Endometrium (tissue), 2 donors: ENCODE data around the gene ZNF584.
"Not testable (repeated sequence)": the region's sequence is repeated elsewhere in the genome, so short reads cannot be mapped to it uniquely, and the experiment has no call there.

Experiments used
- FAIRE-seq: peaks from 2 replicates; lab custom pipeline; 2012; peaks lifted over from hg19 to GRCh38; lab: Jason Lieb, UNC
- donor health status: control.
- donor health status: control.

The ZNF584 gene

DNA sequence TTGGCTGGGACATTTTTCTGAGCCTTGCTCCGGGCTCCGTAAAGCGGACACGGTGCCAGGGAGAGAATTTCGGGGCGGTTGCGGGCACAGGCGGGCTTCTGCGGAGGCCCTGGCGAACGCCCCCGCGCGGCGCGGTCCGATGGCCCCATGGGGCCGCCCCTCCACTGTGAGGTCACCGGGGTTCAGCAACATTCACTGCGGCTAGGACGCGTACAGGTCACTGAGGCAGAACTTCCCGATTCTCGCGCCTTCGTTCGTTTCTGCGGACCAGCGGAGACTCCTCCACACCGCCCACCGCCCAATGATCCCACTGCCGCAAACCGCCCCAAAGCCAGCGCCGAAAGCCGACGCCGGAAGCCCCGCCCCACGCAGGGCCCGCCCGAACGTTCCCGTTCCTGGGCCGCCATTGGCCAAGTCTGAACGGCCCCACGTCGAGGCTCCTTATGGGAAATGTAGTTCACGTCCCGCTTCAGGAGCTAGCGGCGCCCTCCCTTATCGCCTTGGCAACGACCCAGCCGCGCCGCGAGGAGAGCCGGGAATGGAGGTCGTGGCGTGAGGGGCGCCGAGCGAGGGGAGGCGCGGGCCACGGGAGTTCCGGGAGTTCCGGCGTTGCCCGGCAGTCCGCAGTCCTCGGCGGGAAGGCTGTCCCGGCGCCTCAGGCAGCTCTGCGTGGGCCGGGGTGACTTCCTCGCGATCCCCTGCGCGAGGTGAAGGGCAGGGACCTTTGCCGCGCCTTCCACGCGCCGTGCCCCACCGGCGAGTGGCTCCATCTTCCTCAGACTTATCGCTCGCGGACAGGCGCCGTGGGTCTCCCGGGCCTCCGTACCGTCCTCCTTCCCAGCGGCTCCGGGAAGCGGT lies at the start of gene ZNF584:
Gene ZNF584, plus strand, starts transcription at position 498 of the 858 bp plus-strand sequence. CDS start 499 bp downstream, outside the sequence.
- peak; percentile 71 for FAIRE-seq

DNA sequence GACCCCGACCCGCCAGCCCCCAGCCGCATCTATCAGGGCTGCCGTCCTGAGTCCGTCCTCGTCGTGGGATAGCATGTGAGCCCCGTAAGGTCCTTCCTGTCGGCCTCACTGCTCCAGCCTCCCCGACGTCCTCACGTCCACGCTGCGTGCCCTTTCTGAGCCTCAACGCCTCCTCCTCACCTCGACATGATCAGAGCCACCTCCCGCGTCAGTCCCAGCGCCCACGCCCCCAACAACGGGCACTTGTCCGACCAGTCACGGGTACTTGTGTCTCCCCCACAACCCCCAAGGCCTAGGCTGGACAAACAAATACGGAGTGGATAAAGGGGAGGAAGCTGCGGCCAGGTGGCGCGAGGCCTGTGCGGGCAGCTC lies 46.6 kb upstream of the ZNF584 start:
- FAIRE-seq: peak; percentile 41

DNA sequence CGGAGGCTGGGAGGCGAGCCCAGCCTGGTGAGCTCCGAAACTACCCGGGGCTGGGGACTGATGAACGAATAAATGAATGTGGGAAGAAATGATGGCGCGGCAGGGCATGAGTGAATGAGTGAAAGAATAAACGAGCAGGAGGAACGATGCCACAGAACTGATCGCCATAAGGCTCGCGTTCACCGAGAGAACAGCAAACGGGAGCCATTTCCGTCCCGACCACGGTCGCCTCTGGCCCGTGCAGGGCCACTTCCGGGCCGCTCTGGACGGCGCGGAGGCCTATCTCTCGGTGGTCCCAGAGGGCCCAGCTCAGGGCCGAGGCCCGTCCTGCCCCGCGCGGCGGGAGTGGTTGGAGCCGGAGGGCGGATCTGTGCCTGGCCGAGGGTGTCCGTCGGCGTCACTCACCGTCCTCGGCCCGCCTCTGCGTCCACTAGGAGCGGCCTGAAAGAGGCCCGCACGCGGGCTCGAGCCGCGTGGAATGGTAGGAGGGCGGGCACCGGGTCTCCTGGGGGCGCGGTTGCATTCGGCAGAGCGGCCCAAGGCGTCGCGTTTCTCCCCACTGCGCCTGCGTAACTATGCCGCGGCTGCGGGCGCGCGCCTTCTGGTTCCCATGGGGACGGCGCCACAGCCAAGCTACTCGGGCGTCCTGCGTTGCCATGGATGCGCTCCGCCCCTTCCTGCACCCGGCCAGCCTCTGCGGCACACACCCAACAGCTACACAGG lies 46.0 kb upstream of the ZNF584 start, which contains the start of gene ZNF497:
Gene ZNF497, minus strand, starts transcription at position 480 of the 723 bp plus-strand sequence. CDS start 5,116 bp downstream, outside the sequence.
- peak; percentile 77 for FAIRE-seq

DNA sequence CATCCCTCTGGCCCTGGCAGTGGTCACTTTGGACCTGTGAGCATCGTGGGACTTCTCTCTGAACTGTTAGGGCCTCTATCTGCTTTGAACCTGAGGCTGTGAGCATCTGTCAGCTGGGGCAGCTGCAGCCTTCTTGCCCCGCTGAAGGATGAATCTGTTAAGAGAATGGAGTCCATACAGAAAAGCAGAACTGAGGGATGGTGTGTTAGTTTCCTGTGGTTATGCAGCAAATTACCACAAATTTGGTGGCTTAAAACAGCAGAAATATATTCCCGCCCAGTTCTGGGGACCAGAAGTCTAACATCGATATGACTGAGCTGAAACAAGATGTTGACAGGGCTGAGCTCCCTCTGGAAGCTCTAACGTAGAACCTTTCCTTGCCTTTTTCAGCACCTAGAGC lies 44.3 kb upstream of the ZNF584 start:
- no peak for FAIRE-seq

DNA sequence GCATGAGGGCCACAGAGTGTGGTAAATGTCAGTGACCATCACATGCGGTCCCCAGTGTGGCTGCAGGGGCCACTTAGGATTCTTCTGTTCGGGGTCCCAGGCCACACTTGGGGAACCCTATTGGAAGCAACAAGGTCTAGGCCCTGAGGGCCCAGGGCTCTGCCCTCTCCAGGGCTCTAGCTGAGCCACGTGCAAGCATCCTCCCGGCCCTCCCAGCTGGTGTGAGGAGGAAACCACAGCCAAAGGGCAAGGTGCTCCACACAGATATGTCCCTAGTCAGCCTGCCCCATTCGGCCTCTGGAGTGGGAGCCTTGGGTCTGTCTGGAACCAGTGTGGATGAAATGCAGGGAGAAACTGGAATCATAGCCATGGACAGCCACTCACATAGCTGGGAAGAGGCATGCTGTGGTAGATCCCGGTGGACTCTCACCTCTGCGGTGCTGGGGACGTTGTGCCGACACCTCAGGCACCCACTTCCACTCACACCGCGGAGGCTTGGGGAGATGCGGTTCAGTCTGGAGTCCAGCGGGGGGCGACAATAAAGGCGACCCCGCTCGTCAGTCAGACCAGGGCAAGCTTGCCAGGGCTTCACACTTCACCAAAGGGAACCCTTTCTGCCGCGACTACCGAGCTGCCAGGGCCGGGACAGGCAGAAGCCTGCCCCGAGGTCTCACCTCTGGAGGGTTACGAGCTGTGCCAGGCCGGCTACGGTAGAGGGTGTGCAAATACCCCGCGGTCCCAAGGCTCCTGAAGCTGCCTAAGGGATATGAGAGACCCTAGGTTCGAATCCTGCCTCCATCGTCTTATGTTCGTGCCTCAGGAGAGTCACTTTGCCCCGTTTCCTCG lies 41.6 kb upstream of the ZNF584 start:
- FAIRE-seq: no peak

DNA sequence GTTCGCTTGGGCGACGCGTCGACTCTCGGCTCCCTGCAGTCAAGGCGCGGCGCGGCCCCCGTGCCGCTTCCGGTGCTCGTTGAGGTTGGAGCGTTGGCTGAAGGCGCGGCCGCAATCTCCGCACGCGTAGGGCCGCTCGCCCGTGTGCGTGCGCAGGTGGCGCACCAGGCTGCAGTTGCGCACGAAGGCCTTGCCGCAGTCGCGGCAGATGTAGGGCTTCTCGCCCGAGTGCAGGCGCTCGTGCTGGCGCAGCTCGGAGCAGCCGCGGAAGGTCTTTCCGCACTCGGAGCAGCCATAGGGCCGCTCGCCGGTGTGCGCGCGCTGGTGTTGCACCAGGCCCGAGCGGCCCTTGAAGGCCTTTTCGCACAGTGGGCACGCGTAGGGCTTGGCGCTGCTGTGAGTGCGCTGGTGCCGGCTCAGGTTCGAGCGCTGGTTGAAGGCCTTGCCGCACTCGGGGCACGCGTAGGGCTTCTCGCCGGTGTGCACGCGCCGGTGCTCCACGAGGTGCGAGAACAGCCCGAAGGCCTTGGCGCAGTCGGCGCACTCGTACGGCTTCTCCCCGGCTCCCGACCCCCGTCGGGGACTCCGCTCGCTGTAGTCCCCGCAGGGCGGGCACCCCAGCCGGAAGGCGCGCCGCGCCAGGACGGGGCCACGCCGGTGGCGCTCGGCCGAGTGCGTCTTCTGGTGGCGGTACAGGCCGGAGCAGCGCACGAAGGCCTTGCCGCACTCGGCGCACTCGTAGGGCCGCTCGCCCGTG lies 40.6 kb upstream of the ZNF584 start:
- no peak for FAIRE-seq

DNA sequence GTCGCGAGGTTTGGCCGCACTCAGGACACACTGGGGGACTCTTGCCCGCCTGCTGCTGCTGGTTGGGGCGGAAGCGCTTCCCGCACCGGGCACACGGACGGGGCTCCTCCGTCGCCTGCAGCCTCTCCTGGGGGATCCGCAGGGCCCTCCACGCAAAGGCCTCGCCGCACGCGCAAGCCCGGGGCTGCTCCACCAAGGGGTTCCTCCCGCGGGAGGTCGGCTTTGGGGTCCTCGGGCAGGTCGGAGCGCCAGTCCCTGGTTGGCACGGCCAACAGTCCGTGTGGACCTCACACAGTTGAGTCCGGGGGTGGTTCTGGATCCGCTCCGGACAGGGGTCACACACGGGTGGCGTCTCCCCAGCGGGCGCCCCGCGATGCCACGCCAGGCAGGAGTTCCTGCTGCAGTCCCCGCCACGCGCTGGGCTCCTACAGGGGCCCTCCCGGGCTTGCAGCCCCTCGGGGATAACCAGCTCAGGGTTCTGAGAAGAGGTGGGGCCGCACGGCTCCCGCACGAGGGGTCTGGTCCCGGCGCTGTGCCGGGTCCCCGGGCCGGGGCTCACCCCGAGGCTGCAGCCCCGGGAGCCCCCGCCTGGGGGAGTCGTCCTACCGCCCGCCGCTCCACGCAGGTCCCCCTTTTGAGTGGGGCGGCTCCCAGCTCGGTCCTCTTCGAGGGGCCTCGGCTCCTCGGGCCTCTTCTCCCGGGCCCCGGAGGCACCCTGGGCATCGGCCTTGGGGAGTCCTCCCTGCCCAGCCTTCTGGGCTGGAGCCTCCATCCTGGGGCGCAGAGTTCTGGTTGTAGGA lies 39.7 kb upstream of the ZNF584 start:
- no peak for FAIRE-seq

DNA sequence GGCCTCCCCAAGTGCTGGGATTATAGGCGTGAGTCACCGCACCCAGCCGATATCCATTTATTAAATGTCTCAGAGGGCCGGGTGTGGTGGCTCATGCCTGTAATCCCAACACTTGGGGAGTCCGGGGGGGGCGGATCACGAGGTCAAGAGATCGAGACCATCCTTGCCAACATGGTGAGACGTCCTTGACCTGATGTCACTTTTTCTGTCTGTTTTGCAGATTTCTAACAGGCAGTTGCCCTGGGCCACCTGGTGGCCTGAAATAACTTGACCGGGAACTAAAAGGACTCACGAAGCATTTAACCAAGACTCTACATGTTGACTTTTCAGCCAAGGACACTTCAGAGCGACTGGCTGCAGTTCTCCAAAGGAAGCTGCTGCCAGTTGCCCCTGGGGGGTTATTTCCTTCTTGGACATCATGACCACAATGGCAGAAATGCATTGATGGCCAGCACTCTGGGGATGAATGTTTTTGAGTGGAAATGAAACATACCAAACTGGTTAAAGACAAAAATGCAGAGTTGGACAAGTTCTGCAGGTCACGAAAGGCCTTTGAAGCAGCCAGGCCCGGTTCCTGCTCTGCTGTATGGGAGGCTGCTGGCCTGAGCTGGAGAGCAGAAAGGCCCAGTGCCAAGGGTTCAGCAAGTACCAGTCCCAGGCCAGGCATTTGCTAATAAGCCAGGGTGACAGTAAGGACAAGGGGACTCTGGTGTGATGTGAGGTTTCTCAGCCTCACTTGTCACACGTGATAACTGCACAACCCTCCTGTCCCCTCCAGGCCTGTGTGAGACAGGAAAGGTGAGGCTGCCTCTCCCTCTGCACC lies 35.9 kb upstream of the ZNF584 start:
- FAIRE-seq: no peak

DNA sequence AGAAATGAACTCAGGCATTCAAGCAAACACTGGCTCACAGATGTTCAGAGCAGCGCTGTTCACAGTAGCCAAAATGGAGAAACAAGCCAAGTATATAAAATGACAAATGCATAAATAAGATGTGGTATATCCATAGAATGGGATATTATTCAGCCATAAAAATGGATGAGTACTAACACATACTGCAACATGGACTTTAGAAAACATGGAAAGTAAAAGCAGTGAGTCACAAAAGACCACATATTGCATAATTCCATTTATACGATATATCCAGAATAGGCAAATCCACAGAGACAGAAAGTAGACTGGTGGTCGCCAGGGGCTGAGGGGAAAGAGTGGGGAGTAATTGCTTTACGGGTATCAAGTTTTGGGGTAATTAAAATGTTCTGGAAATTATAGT lies 34.2 kb upstream of the ZNF584 start:
- FAIRE-seq: no peak

DNA sequence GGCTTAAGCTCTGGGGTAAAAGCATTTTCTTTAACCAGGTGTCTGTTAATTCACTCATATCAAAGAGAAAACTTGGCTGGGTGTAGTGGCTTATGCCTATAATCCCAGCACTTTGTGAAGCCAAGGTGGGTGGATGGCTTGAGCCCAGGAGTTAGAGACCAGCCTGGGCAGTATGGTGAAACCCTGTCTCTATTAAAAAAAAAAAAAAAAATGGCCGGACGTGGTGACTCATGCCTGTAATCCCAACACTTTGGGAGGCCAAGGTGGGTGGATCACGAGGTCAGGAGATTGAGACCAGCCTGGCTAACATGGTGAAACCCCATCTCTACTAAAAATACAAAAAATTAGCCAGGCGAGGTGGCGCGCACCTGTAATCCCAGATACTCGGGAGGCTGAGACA lies 31.7 kb upstream of the ZNF584 start:
- FAIRE-seq: not testable (repeated sequence)

DNA sequence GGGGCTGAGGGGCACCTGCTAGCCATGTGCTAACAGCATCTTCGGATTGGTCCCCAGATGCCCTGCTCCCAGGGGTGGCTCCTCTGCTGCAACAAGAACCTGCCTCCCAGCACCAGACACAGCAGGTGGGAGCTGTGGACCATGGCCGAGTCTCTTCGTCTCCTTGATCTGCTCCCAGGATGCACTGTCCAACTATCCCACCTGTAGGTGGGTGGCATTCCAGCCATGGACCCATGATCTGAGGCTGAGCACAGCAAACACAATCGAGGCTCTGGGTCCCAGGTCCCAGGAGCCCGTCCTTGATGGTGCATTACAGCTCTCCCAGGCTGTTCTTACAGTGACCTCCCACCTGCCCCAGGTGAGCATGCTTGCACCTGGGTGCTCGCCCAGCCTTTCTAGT lies 29.2 kb upstream of the ZNF584 start:
- no peak for FAIRE-seq

DNA sequence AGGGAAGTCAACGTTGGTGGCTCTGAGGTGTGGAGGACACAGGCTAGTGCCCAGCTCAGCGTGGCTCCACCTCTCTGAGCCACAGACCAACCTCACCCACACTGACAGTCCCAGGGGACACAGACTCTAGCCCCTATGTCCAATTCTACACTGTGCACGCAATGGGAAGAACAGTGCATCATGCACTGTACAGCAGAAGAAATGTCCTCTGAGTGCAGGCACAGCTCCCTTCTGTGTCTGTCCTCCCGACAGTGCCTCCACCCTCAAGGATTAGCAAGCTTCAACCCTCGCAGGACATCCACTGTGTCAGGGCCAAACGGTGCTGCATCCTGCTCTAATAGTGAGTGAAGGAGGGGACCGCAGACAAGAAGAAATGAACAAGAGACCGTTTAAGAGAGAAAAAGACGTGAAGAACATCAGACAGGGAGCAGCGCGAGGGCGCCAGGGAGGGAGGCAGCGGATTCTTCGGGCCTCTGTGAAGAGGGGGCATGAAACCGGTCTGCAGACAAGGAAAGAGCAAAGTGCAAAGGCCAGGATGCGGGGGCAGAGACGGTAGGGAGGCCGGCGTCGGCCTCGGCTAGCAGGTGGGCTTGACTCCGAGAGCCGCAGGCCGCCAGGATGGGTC lies 28.3 kb upstream of the ZNF584 start:
- no peak for FAIRE-seq

DNA sequence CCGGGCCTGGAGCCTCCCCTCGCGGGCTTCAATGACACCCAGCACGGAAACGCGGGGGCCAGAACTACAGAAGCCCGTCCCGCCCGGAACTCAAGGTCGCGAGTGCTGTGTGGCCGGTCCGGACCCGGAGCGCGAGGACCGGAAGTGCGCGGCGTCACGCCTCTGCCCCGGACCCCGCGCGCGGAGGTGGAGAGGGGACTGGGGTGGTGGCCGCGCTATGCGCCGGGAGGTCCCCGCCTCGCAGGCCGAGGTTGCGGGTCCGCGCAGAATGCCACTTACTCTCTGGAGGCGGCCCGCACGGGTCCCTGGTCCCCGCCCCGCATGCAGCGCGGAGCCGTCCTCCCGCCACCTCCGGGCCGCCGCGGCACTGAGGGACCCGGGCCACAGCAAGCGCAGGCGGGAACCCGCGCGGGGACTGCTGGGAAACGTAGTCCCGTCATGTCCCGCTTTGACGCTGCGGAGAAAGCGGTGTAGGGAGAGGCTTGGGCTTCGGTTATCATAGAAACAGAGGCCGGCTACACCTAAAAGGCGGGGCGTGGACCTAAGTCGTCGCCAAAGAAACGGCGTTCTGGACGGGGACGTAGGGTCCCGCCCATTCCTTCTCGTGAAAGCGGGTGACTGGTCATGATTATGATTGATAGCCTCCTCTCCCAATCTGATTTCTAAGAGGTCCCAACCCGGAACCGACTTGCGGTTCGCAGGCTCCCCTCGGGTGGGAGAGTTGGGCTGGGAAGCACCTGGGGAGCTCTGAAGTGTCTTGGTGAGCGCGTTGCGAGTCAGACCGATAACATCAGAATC lies 27.6 kb upstream of the ZNF584 start, which contains the start of gene ZNF837:
Gene ZNF837, minus strand, starts transcription at position 369 of the 798 bp plus-strand sequence. CDS start 11,698 bp downstream, outside the sequence.
- FAIRE-seq: peak; percentile 99

DNA sequence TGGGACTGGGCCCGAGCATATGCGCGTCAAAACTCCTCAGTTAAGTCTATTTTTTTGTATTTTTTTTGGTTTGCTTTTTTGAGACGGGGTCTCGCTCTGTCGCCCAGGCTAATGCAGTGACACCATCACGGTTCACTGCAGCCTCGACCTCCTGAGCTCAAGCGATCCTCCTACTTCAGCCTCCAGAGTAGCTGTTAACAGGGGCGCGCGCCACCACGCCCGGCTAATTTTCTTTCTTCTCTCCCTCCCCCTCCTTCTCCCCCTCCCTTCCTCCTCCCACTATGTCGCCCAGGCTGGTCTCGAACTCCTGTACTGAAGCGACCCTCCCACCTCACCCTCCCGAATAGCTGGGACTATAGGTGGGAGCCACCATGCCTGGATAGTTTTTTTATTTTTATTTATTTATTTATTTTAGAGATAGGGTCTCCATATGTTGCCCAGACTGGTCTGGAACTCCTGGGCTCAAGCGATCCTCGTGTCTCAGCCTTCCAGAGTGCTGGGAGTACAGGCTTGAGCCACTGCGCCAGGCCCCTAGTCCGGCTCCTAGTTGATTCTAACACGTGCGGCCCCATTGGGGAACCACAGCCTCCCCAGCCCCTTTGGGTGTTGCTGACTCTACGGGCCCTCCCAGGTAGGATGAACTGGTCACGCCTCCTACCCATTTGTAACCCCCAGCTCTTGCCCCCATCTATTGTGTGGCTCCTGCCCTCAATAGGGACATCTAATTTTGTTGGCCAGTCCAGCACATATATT lies 26.8 kb upstream of the ZNF584 start:
- no peak for FAIRE-seq

DNA sequence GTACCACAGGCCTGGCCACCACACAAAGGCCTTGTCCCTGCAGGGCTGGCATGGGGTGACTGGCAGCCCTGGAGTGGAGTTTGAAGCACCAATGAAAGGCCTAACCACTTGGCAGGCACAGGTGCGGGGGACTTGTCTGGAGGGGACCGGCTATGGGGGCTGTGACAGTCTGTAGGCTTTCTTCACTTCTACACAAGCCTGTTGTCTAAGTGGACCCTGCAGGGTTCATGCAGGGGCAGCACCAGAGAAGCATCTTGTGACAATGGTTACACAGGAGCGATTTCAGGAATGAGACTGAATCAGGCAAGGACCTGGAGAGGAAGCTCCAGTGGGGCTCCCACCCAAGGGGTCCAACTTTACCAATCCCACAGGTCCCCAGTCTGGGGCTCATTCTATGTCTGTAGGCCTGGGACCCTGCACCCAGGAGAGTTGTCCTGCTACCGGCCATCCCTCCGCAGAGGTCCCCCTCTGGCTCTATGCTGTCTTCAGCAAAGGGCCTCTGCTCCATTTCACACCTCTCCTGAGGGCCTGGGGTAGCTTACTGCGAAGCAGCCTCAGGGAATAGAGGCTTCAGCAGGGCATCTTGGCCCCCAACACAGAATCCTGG lies 25.3 kb upstream of the ZNF584 start:
- no peak for FAIRE-seq

DNA sequence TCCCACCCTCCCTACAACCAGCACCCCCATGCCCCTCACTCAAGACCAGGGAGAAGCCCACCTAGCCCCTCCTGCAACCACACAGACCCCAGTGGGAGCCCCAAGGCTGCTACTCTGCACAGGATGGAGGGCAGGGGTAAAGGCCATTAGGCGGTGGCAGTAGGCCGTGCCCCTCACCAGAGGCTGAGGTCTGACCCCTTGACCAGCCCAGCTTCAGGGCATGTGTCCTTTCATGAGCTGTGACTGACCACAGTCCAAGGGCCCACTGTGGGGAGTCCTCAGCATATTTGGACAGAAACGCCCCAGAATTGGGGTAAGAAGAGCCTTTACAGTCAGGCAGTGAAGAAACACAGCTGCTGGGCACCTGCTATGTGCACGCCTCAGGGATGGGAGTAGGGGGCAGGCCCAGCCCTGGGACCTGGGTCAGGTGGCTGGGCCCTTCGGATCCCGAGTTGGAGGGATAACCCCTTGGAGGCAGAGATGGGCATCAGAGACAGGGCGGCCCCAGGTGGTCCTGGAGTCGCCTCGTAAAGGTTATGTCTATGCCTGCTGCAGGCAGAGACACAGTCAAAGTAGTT lies 23.0 kb upstream of the ZNF584 start:
- FAIRE-seq: no peak
